ENCODE data around the gene STAT6.

The STAT6 gene

GRCh38 chr12:57046947-57047890 lies 63.9 kb downstream of the STAT6 start:
- no peak for DNase-seq

- DNase-seq = no peak
Observed at GRCh38 chr12:57046086-57046791, 64.9 kb downstream of the STAT6 start.
